ENCODE results near the gene IFT81. TPM values are rescaled to one million over a fixed set of nuclear protein-coding genes. Genes with fewer than 3 reads are reported as not detected.
"Not testable (repeated sequence)": the region's sequence is repeated elsewhere in the genome, so short reads cannot be mapped to it uniquely, and the experiment has no call there.

The IFT81 gene
- total RNA-seq, 4 donors from 2014 or later, result 11.5 to 36.1 (median 21.8) TPM

- no peaks in the 10 kb centered on the region for H3K27me3 ChIP-seq
- TF ChIP-seq CTCF (IDR thresholded peaks at IDR 0.05), result no peak
- no peak for TF ChIP-seq EP300 (IDR thresholded peaks at IDR 0.05)
- no peak for TF ChIP-seq POLR2A (IDR thresholded peaks at IDR 0.05)
- peak overlapping the region in 2 of 4 donors; percentile 89 for H3K27ac ChIP-seq
- WGBS, 2 donors, result 81 to 83% methylated on average over 7 of the region's 7 CpGs
- no peak for DNase-seq (ENCODE audit: low spot score in 2 of 2)
- H3K36me3 ChIP-seq, result no peaks in the 10 kb centered on the region
- no peaks in the 10 kb centered on the region for H3K9me3 ChIP-seq
- no peak overlapping the region for H3K4me3 ChIP-seq
- H3K4me1 ChIP-seq, result peaks cover 0 to 26% (median 0%) of the 10 kb centered on the region in 4 donors
These were observed 43.7 kb upstream of the IFT81 start for GRCh38 chr12:110080410-110080809.

GRCh38 chr12:110084314-110085015 is 39.7 kb upstream of the IFT81 start:
- 78 to 85% methylated on average over 4 of the region's 4 CpGs for WGBS, 2 donors
- H3K27ac ChIP-seq, result no peak overlapping the region
- H3K9me3 ChIP-seq, result no peaks in the 10 kb centered on the region
- no peaks in the 10 kb centered on the region for H3K27me3 ChIP-seq
- peaks cover 0 to 9% (median 0%) of the 10 kb centered on the region in 4 donors for H3K4me1 ChIP-seq
- no peak for TF ChIP-seq CTCF (IDR thresholded peaks at IDR 0.05)
- TF ChIP-seq EP300 (IDR thresholded peaks at IDR 0.05), result no peak
- TF ChIP-seq POLR2A (IDR thresholded peaks at IDR 0.05), result no peak
- H3K36me3 ChIP-seq, result no peaks in the 10 kb centered on the region
- no peak for DNase-seq (ENCODE audit: low spot score in 2 of 2)
- H3K4me3 ChIP-seq, result no peak overlapping the region

GRCh38 chr12:110088216-110088615 is 35.9 kb upstream of the IFT81 start:
- H3K9me3 ChIP-seq; H3K4me3 ChIP-seq; H3K27me3 ChIP-seq; H3K36me3 ChIP-seq; DNase-seq (ENCODE audit: low spot score in 2 of 2); H3K4me1 ChIP-seq: not testable (repeated sequence)
- peak overlapping the region in 1 of 4 donors; percentile 75 for H3K27ac ChIP-seq
- 79 to 81% methylated on average over 6 of the region's 6 CpGs for WGBS, 2 donors

- Histone ChIP-seq H3K27ac (peak overlapping the region in 1 of 4 donors; percentile 75), H3K36me3 (no peaks in the 10 kb centered on the region)
These were observed 35.2 kb upstream of the IFT81 start for GRCh38 chr12:110088936-110089335.

GRCh38 chr12:110090266-110091135 is 33.7 kb upstream of the IFT81 start:
- no peaks in the 10 kb centered on the region for H3K36me3 ChIP-seq
- H3K9me3 ChIP-seq, result no peaks in the 10 kb centered on the region
- H3K27ac ChIP-seq, result no peak overlapping the region
- H3K4me3 ChIP-seq, result no peak overlapping the region
- H3K4me1 ChIP-seq, result no peaks in the 10 kb centered on the region
- no peak for TF ChIP-seq CTCF (IDR thresholded peaks at IDR 0.05)
- TF ChIP-seq EP300 (IDR thresholded peaks at IDR 0.05), result no peak
- no peak for TF ChIP-seq POLR2A (IDR thresholded peaks at IDR 0.05)
- 73 to 84% methylated on average over 8 of the region's 8 CpGs for WGBS, 2 donors
- no peak for DNase-seq (ENCODE audit: low spot score in 2 of 2)
- H3K27me3 ChIP-seq, result no peaks in the 10 kb centered on the region

More at GRCh38 chr12:110088936-110089335, 35.2 kb upstream of the IFT81 start:
- TF ChIP-seq POLR2A (IDR thresholded peaks at IDR 0.05), result no peak
- TF ChIP-seq EP300 (IDR thresholded peaks at IDR 0.05), result peak in 1 of 2 donors; percentile 19
- Histone ChIP-seq H3K4me1 (no peaks in the 10 kb centered on the region), H3K4me3 (no peak overlapping the region), H3K27me3 (no peaks in the 10 kb centered on the region), H3K9me3 (no peaks in the 10 kb centered on the region)
- no peak for DNase-seq (ENCODE audit: low spot score in 2 of 2)
- 68 to 83% methylated on average over 5 of the region's 5 CpGs for WGBS, 2 donors

Data from tibial nerve (tissue), 4 donors.